OCI-LY3 (cell line): ENCODE data around the gene SSBP1.
"Not testable (repeated sequence)": the region's sequence is repeated elsewhere in the genome, so short reads cannot be mapped to it uniquely, and the experiment has no call there.

Source experiments
- CTCF ChIP-seq: fragments of 200-600, 300-600 bp; sonication (generic); IDR thresholded peaks from 2 replicates; pipeline ENCODE4 v1.5.1; 2014; ENCODE audit warnings: antibody characterized with exemption, low read length, low read depth
- EZH2phosphoT487 ChIP-seq: fragments of 200-600 bp; shearing (Covaris generic); IDR thresholded peaks from 2 replicates; pipeline ENCODE4 v1.6.1; 2018; ENCODE audit warnings: antibody characterized with exemption, mixed run types, low read depth

- TF ChIP-seq CTCF, EZH2phosphoT487: not testable (repeated sequence)
Measured at GRCh38 chr7:141770083-141770583, 32.0 kb downstream of the SSBP1 start.
